ENCODE measurements around the gene SOX6.

Gene SOX6

DNA sequence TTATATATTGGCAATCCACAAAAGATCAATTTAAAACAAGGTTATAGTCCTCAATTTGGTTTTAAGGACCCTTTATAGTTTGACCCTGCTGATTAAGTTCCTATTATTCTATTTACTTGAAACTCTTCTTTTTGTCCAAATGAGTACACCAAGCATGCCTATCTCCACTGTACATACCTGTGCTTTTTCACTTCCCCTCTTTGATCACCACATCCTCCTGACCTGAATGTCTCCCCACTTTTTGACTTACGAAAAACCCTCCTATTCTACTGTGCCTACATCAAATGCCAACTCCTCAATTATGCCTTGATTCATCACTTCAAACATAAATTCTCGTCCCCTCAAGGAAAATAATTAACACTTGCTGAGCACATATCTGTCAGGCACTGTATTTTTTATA lies 113.5 kb downstream of the SOX6 start:
- peaks cover 5% of the 10 kb centered on the region for H3K9me3 Mint-ChIP-seq
- no peaks in the 10 kb centered on the region for H3K27me3 Mint-ChIP-seq
- no peaks in the 10 kb centered on the region for H3K36me3 Mint-ChIP-seq (ENCODE audit: low read depth)
- no peak for ATAC-seq
- H3K4me1 Mint-ChIP-seq, result no peaks in the 10 kb centered on the region
- no peak overlapping the region for H3K4me3 Mint-ChIP-seq
- H3K27ac Mint-ChIP-seq, result no peak overlapping the region
- no peak for DNase-seq

DNA sequence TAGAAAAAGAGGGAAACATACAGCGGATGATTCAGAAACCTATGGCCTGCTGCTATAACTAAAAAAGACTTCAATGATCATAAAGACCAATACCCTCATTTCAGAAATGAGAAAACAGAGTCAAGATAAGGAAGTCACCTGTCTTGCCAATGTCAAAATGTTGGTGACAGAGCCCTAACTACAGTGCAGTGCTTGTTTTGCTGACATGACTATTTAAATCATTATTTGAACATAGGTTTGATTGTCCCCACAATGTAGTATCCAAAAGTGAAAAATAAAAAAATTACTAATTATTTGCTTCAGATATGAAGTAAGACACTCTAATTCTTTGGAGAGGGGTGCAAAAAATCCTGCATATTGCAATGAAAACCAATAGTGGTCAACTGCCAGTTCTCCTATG lies 115.7 kb downstream of the SOX6 start:
- ATAC-seq (no peak), DNase-seq (no peak)
- Mint-ChIP-seq H3K9me3 (no peaks in the 10 kb centered on the region), H3K36me3 (ENCODE audit: low read depth) (no peaks in the 10 kb centered on the region), H3K4me3 (no peak overlapping the region), H3K27ac (no peak overlapping the region), H3K4me1 (no peaks in the 10 kb centered on the region), H3K27me3 (no peaks in the 10 kb centered on the region)

DNA sequence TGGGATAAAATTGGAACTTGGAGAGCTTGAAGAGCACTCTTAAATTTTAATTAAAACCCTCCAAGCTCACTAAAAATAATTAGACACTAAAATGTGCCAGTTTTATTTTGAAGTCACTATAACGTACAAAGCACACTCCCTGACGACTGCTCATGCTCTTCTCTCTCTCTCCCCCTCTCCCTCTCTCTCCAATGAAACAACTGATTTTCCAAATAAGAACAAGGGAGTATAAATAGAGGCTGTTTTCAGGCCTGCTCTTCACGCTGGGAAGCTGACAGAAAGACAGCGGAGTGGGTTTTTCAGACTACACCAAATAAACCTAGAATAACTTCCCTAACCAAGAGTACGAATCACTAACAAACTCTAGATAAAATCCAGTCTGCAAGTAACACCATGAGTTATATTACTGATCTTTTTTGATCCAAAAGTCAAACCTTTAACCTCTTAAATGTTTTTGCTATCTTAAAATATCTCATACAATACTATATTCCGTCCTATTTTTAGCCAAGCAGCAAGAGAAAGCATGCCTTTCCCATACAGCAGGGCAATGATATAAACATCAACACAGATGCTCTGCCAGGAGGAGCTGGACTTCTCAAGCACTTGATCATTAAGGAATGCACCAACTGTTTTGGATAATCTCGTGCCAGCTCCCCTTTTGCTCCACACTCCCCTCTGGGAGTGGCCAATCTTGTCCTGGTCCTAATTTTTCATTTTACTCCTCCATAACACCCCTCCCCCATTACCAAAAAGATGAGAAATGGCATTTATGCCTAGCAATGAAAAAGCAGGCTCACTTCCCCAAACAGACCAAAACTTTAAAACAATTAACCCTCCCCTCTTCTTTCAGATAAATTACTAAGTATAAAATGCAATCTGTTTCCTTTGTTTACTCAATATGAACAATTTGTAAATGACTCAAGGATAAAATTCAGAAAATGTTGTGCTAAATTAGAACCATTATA lies 116.9 kb downstream of the SOX6 start:
- Mint-ChIP-seq H3K27ac (no peak overlapping the region), H3K4me1 (no peaks in the 10 kb centered on the region), H3K27me3 (no peaks in the 10 kb centered on the region), H3K4me3 (no peak overlapping the region), H3K36me3 (ENCODE audit: low read depth) (no peaks in the 10 kb centered on the region), H3K9me3 (no peaks in the 10 kb centered on the region)
- ATAC-seq (no peak), DNase-seq (no peak)

DNA sequence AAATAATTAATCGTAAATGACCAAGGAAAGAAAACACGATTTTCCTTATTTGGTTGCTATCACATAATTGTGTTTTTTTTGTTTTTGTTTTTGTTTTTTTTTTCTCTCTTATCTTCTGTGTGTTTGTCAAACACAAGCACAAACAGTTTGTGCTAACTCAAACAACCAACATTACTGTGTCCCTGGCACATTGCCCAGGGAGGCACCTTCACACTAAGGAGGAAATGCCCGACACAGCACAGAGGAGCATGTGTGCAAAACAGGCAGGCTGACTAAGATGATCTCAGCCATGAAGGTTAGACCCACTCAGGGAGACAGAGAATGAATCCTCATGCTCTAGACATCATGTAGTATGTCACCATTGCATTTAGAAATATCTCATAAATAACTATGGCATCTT lies 130.1 kb downstream of the SOX6 start:
- ATAC-seq (no peak), DNase-seq (no peak)
- H3K27ac Mint-ChIP-seq, result no peak overlapping the region
- no peaks in the 10 kb centered on the region for H3K9me3 Mint-ChIP-seq
- no peaks in the 10 kb centered on the region for H3K4me1 Mint-ChIP-seq
- no peak overlapping the region for H3K4me3 Mint-ChIP-seq
- no peaks in the 10 kb centered on the region for H3K36me3 Mint-ChIP-seq (ENCODE audit: low read depth)
- H3K27me3 Mint-ChIP-seq, result no peaks in the 10 kb centered on the region

- ATAC-seq (no peak), DNase-seq (no peak)
- Mint-ChIP-seq H3K4me1 (no peaks in the 10 kb centered on the region), H3K4me3 (no peak overlapping the region), H3K36me3 (ENCODE audit: low read depth) (no peaks in the 10 kb centered on the region), H3K27me3 (no peaks in the 10 kb centered on the region), H3K27ac (no peak overlapping the region), H3K9me3 (no peaks in the 10 kb centered on the region)
Measured at GRCh38 chr11:16225623-16226022, 130.7 kb downstream of the SOX6 start.

- no peak for ATAC-seq
Measured at GRCh38 chr11:16223558-16223957, 132.8 kb downstream of the SOX6 start.

DNA sequence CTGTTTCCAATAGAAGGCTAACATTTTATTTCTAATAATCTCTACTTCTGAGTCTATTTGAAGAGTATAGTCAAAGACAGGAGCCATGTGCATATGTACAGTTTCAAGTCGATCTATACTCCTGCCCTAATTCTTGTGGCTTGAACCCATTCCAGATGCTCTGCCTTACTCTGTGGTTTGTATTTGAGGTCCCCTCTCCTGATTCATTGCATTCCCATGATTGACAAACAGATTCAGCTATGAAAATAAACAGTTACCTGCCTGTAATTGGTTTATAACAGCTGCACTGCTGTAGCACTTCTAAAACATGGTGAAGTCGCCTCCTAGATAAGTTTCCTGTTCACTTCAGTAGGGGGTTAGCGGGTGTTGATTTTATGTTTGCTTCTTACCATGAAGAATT lies 138.7 kb downstream of the SOX6 start:
- H3K4me1 Mint-ChIP-seq, result no peaks in the 10 kb centered on the region

More at GRCh38 chr11:16223558-16223957, 132.8 kb downstream of the SOX6 start:
- Mint-ChIP-seq H3K9me3 (no peaks in the 10 kb centered on the region), H3K4me1 (no peaks in the 10 kb centered on the region), H3K27ac (no peak overlapping the region), H3K4me3 (no peak overlapping the region), H3K27me3 (no peaks in the 10 kb centered on the region), H3K36me3 (ENCODE audit: low read depth) (no peaks in the 10 kb centered on the region)
- DNase-seq, result no peak

DNA sequence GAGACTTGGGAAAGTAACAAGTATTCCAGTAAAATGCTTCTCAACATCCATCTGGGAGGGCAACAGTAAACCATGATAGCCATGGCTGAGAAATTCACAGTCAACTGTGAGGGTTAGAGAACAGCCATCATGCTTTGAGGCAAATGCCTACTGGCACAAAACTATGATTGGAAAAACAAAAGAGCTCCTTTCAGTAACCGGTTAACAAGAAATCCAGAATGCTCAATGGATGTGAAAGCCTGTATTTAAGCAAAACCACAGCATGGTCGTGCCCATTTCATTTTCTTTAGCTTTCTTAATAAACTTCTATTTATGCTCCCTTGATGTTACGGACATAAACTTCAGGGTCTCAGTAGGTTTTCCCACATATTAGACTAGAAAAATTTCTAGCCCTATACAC lies 139.5 kb downstream of the SOX6 start:
- no peak for ATAC-seq
- no peaks in the 10 kb centered on the region for H3K27me3 Mint-ChIP-seq
- no peaks in the 10 kb centered on the region for H3K36me3 Mint-ChIP-seq (ENCODE audit: low read depth)
- H3K4me1 Mint-ChIP-seq, result no peaks in the 10 kb centered on the region
- DNase-seq, result no peak
- no peaks in the 10 kb centered on the region for H3K9me3 Mint-ChIP-seq
- H3K27ac Mint-ChIP-seq, result no peak overlapping the region
- no peak overlapping the region for H3K4me3 Mint-ChIP-seq

More for the DNA sequence above, 138.7 kb downstream of the SOX6 start:
- DNase-seq (no peak), ATAC-seq (no peak)
- H3K27me3 Mint-ChIP-seq, result no peaks in the 10 kb centered on the region
- H3K9me3 Mint-ChIP-seq, result no peaks in the 10 kb centered on the region
- H3K36me3 Mint-ChIP-seq (ENCODE audit: low read depth), result no peaks in the 10 kb centered on the region
- no peak overlapping the region for H3K27ac Mint-ChIP-seq
- no peak overlapping the region for H3K4me3 Mint-ChIP-seq

DNA sequence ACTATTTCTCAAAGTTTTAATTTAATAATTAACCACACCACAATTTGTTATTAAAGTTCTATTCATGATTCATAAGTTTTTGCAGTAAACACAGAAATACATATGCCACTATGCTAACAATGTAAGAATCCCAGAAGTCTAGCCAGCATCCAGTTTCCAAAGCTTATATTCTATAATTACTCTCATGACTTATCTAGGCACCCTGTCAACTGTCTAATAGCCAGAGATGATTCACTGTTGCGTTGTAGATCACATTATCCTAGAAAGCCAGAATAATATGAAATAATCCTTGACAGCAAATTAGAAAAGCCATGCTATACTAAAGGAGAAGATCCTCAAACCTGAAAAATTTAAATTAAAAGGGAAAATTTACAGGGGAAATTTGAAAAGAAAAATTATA lies 141.0 kb downstream of the SOX6 start:
- no peaks in the 10 kb centered on the region for H3K9me3 Mint-ChIP-seq
- ATAC-seq, result no peak
- H3K4me1 Mint-ChIP-seq, result no peaks in the 10 kb centered on the region
- H3K27me3 Mint-ChIP-seq, result no peaks in the 10 kb centered on the region
- H3K4me3 Mint-ChIP-seq, result no peak overlapping the region
- H3K27ac Mint-ChIP-seq, result no peak overlapping the region
- no peak for DNase-seq
- H3K36me3 Mint-ChIP-seq (ENCODE audit: low read depth), result no peaks in the 10 kb centered on the region

- no peak for ATAC-seq
- no peak for DNase-seq
- Mint-ChIP-seq H3K27me3 (no peaks in the 10 kb centered on the region), H3K27ac (no peak overlapping the region), H3K36me3 (ENCODE audit: low read depth) (no peaks in the 10 kb centered on the region), H3K9me3 (peaks cover 4% of the 10 kb centered on the region), H3K4me1 (no peaks in the 10 kb centered on the region), H3K4me3 (no peak overlapping the region)
Measured at GRCh38 chr11:16211407-16211806, 144.9 kb downstream of the SOX6 start.

DNA sequence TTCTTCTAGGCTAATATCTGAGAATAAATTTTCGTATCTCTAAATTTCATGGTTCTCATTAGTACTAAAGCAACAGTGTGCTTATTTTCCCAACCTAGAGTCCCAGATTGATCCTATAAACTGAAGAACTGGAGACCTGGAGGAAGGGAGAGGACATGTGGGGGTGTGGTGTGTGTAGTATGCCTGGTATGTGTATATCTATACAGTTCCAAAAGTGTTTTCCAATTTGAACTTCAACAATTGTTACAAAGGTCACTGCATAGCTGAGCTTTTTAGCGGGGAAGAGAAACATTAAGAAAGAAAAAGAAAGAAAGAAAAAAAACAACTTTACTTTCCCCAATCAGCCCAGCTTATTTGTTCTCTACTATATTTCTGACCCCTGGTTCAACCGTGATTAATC lies 152.1 kb downstream of the SOX6 start:
- peaks cover 9% of the 10 kb centered on the region for H3K9me3 Mint-ChIP-seq
- ATAC-seq, result no peak
- H3K27me3 Mint-ChIP-seq, result no peaks in the 10 kb centered on the region
- no peak overlapping the region for H3K27ac Mint-ChIP-seq
- no peak overlapping the region for H3K4me3 Mint-ChIP-seq
- H3K36me3 Mint-ChIP-seq (ENCODE audit: low read depth), result no peaks in the 10 kb centered on the region
- no peaks in the 10 kb centered on the region for H3K4me1 Mint-ChIP-seq
- no peak for DNase-seq

DNA sequence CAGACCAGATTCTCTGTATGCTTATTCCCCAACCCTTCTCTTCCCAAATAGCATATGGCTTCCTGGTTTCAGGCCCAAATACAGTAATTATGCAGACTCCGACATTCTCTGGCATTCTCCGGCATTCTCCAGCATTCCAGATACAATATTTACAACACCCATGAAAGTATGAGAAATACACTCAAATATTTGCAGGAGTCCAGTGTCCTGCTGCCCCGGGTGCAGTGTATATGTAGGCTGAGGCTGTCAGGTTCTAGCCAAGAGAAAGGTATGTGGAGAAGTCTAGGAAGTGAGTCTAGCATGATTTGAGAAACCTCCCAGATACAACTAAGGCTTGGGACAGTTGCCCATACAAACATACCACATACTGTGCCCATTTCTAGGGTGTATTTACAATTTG lies 160.7 kb downstream of the SOX6 start:
- no peak for ATAC-seq
- peaks cover 3% of the 10 kb centered on the region for H3K9me3 Mint-ChIP-seq
- H3K27me3 Mint-ChIP-seq, result no peaks in the 10 kb centered on the region
- no peak overlapping the region for H3K27ac Mint-ChIP-seq
- H3K4me1 Mint-ChIP-seq, result no peaks in the 10 kb centered on the region
- DNase-seq, result no peak
- no peak overlapping the region for H3K4me3 Mint-ChIP-seq
- no peaks in the 10 kb centered on the region for H3K36me3 Mint-ChIP-seq (ENCODE audit: low read depth)

GRCh38 chr11:16194566-16194965 lies 161.8 kb downstream of the SOX6 start:
- no peaks in the 10 kb centered on the region for H3K36me3 Mint-ChIP-seq (ENCODE audit: low read depth)
- ATAC-seq, result no peak
- no peak overlapping the region for H3K4me3 Mint-ChIP-seq
- no peaks in the 10 kb centered on the region for H3K27me3 Mint-ChIP-seq
- H3K9me3 Mint-ChIP-seq, result peaks cover 3% of the 10 kb centered on the region
- H3K4me1 Mint-ChIP-seq, result no peaks in the 10 kb centered on the region
- DNase-seq, result no peak
- H3K27ac Mint-ChIP-seq, result no peak overlapping the region

DNA sequence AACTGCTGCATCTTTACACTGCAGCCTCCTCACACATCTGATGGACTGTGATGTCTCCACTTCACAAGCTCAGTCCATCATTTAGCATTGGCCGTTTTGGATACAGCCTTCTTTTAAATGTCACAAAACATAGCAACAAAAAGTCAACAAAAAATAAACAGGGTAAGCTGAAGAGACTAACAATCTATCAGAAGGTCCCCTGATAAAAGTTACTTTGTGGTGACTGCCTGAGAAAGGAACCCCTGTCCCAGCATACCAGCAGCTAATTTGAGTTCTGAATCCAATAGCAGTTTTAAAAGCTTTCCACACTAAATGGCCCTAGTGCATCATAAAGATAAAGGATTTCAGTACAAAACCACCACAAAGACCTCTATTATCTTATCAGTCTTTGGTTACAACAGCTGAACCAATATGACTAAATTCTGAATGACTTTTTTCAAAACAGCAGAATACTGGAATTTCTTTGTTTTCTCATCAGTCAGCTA lies 162.4 kb downstream of the SOX6 start:
- DNase-seq (no peak), ATAC-seq (no peak)
- Mint-ChIP-seq H3K27me3 (no peaks in the 10 kb centered on the region), H3K4me3 (no peak overlapping the region), H3K9me3 (peaks cover 3% of the 10 kb centered on the region), H3K36me3 (ENCODE audit: low read depth) (no peaks in the 10 kb centered on the region), H3K4me1 (no peaks in the 10 kb centered on the region), H3K27ac (no peak overlapping the region)

- Mint-ChIP-seq H3K27ac (no peak overlapping the region), H3K4me3 (no peak overlapping the region), H3K27me3 (no peaks in the 10 kb centered on the region), H3K36me3 (ENCODE audit: low read depth) (no peaks in the 10 kb centered on the region), H3K4me1 (no peaks in the 10 kb centered on the region), H3K9me3 (no peaks in the 10 kb centered on the region)
- ATAC-seq (no peak), DNase-seq (no peak)
Measured at GRCh38 chr11:16191868-16192240, 164.5 kb downstream of the SOX6 start.

Data from activated naive CD8-positive, alpha-beta T cell treated with anti-CD3 and anti-CD28 coated beads, Interleukin-2, amount 50 U/mL, for 24 hours (primary cell).